Measurements from ENCODE around the gene FAM83G.
A peak's percentile ranks its signal among the peaks of the same experiment; 100 is the strongest.
"Not testable (repeated sequence)": the region's sequence is repeated elsewhere in the genome, so short reads cannot be mapped to it uniquely, and the experiment has no call there.

Gene FAM83G

GRCh38 chr17:18966831-18967624 lies 37.5 kb downstream of the FAM83G start:
- no peak for DNase-seq

- DNase-seq = no peak
These were observed 38.9 kb downstream of the FAM83G start for GRCh38 chr17:18965530-18966236.

GRCh38 chr17:18964550-18964949 lies 40.0 kb downstream of the FAM83G start:
- DNase-seq = no peak

- no peak for DNase-seq
These were observed 40.6 kb downstream of the FAM83G start for GRCh38 chr17:18964018-18964351.

GRCh38 chr17:18963126-18964017 lies 41.2 kb downstream of the FAM83G start:
- no peak for DNase-seq

- no peak for DNase-seq
These were observed 42.1 kb downstream of the FAM83G start for GRCh38 chr17:18962494-18962815.

GRCh38 chr17:18961634-18962493 lies 42.7 kb downstream of the FAM83G start:
- no peak for DNase-seq

- DNase-seq = peak; percentile 56 to 77 (median 66)
These were observed 43.6 kb downstream of the FAM83G start for GRCh38 chr17:18960803-18961511.

GRCh38 chr17:18960241-18960665 lies 44.3 kb downstream of the FAM83G start:
- no peak for DNase-seq

GRCh38 chr17:18959845-18960240 lies 44.7 kb downstream of the FAM83G start:
- no peak for DNase-seq

- no peak for DNase-seq
These were observed 45.3 kb downstream of the FAM83G start for GRCh38 chr17:18959071-18959844.

- DNase-seq = no peak
These were observed 46.0 kb downstream of the FAM83G start for GRCh38 chr17:18958611-18959010.

- no peak for DNase-seq
These were observed 46.7 kb downstream of the FAM83G start for GRCh38 chr17:18957831-18958230.

GRCh38 chr17:18956581-18956980 lies 48.0 kb downstream of the FAM83G start:
- no peak for DNase-seq

GRCh38 chr17:18956021-18956420 lies 48.5 kb downstream of the FAM83G start:
- not testable (repeated sequence) for DNase-seq

GRCh38 chr17:18955009-18955408 lies 49.6 kb downstream of the FAM83G start:
- DNase-seq = no peak

GRCh38 chr17:18954321-18954720 lies 50.2 kb downstream of the FAM83G start:
- DNase-seq = no peak

GRCh38 chr17:18953231-18953728 lies 51.3 kb downstream of the FAM83G start:
- no peak for DNase-seq

GRCh38 chr17:18951941-18952842 lies 52.4 kb downstream of the FAM83G start, which contains the start of gene SLC5A10:
TSS of gene SLC5A10 (plus strand) at chr17:18952165. CDS start at chr17:18952206, 41 bp downstream.
- no peak for DNase-seq
